Mammary epithelial cell (primary cell): ENCODE data around the gene KRTAP10-3.

Experiments
- EZH2 ChIP-seq: IDR thresholded peaks from 2 replicates; pipeline ENCODE4 v1.6.1; 2012; ENCODE audit warnings: low read length, inconsistent platforms, borderline replicate concordance
- TF ChIP-seq, protein P1 (sequence below), 2 donors: IDR thresholded peaks in 1 of 2; conservative IDR thresholded peaks in 1 of 2; 2 replicates each; pipeline ENCODE4 v1.5.1; 2011 to 2012; ENCODE audit warnings: inconsistent platforms in 2 of 2, low read length in 2 of 2, mild to moderate bottlenecking in 2 of 2, control low read depth in 1 of 2, low read depth in 1 of 2; ENCODE audit not compliant: insufficient read depth in 1 of 2; ENCODE audit errors: extremely low read depth in 1 of 2

DNA sequence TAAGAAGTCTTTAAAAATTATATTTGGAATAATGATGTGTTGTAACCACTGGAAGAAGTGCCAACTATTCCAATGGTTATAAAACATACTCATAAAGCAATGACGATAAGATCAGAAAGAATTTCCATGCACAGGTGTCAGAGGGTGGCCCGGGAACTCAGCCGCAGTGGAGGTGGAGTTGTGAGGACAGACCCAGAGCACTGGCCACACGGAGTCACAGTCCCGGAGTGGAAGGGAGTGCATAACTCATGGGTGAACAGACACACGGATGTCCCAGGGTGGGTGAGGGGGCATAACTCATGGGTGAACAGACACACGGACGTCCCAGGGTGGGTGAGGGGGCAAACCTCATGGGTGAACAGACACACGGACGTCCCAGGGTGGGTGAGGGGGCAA, 17.4 kb upstream of the KRTAP10-3 start:
- TF ChIP-seq, protein P1, sequence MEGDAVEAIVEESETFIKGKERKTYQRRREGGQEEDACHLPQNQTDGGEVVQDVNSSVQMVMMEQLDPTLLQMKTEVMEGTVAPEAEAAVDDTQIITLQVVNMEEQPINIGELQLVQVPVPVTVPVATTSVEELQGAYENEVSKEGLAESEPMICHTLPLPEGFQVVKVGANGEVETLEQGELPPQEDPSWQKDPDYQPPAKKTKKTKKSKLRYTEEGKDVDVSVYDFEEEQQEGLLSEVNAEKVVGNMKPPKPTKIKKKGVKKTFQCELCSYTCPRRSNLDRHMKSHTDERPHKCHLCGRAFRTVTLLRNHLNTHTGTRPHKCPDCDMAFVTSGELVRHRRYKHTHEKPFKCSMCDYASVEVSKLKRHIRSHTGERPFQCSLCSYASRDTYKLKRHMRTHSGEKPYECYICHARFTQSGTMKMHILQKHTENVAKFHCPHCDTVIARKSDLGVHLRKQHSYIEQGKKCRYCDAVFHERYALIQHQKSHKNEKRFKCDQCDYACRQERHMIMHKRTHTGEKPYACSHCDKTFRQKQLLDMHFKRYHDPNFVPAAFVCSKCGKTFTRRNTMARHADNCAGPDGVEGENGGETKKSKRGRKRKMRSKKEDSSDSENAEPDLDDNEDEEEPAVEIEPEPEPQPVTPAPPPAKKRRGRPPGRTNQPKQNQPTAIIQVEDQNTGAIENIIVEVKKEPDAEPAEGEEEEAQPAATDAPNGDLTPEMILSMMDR (conservative IDR thresholded peaks at IDR 0.05 in 1 of 2, IDR thresholded peaks at IDR 0.05 in 1 of 2; ENCODE audit: extremely low read depth in 1 of 2, insufficient read depth in 1 of 2, low read depth in 1 of 2, low read length in 2 of 2), result no peak
- TF ChIP-seq EZH2, result no peak
